K562 (cell line): Measurements from ENCODE around the gene ANKS3. TPM values are rescaled to one million over a fixed set of nuclear protein-coding genes. Genes with fewer than 3 reads are reported as not detected.

ENCODE experiments used
- ATAC-seq: fragments of 200-7000 bp; cut with Tn5 transposase; 3 replicates; pipeline ENCODE4 v1.9.1; 2020; ENCODE audit warnings: moderate library complexity
- BruUV-seq: library from RNA; stranded (reverse); fragments of 400-500 nt; replicated peaks from 2 replicates; lab custom pipeline; 2021; lab: Mats Ljungman, UMichigan
- CTCF ChIA-PET: fragments of 300-600 bp; formaldehyde crosslinking; extraction: SDS; loops from one replicate; lab custom pipeline; 2021; ENCODE audit warnings: low intra/inter-chr PET ratio; lab: Yijun Ruan, JAX
- POLR2A ChIA-PET: fragments of 300-600, 350-650 bp; sonication (Branson Sonifier 250); formaldehyde crosslinking; extraction: SDS; loops from one replicate; lab custom pipeline; 2021; ENCODE audit warnings: antibody characterized with exemption, inconsistent platforms; lab: Yijun Ruan, JAX
- DNase-seq, 4 experiments: peaks; one replicate each; pipeline versions ENCODE4 v3.0.0 to v3.0.0-alpha.2; 2011 to 2018; ENCODE audit warnings: low spot score in 3 of 4, mixed read lengths in 3 of 4; ENCODE audit errors: extremely low read depth in 1 of 4
- FAIRE-seq: peaks from 2 replicates; lab custom pipeline; 2011; peaks lifted over from hg19 to GRCh38; lab: Jason Lieb, UNC
- H2AFZ ChIP-seq: 2 replicates; pipeline ENCODE4 v1.6.0; 2011; ENCODE audit warnings: low read depth, low read length, control low read depth, inconsistent platforms
- H3K27ac ChIP-seq: fragments of 200-600 bp; 3 replicates; pipeline ENCODE4 v1.8.0; 2011; ENCODE audit warnings: low read depth, mild to moderate bottlenecking, control low read depth, inconsistent platforms, low read length, moderate library complexity, mixed read lengths; ENCODE audit errors: extremely low read depth
- H3K27me3 ChIP-seq, 2 experiments: fragments of 300-600 bp in 1 of 2; 2 replicates in 1 of 2; 3 replicates in 1 of 2; pipeline versions ENCODE4 v1.6.0 to v1.8.0; 2011; ENCODE audit warnings: inconsistent platforms in 2 of 2, low read length in 2 of 2, mild to moderate bottlenecking in 1 of 2, mixed read lengths in 1 of 2, moderate library complexity in 1 of 2; ENCODE audit not compliant: control insufficient read depth in 2 of 2, insufficient read depth in 2 of 2
- H3K36me3 ChIP-seq: fragments of 300-600 bp; 3 replicates; pipeline ENCODE4 v1.8.0; 2011; ENCODE audit warnings: mild to moderate bottlenecking, low read length, inconsistent platforms; ENCODE audit not compliant: control insufficient read depth, insufficient read depth
- H3K4me1 ChIP-seq, 2 experiments: fragments of 200-600 bp in 1 of 2; replicated peaks in 1 of 2; 2 replicates in 1 of 2; 3 replicates in 1 of 2; pipeline versions ENCODE4 v1.5.1 to v1.8.0; 2011; ENCODE audit warnings: inconsistent platforms in 2 of 2, low read length in 2 of 2, mild to moderate bottlenecking in 1 of 2, mixed read lengths in 1 of 2, moderate library complexity in 1 of 2; ENCODE audit not compliant: control insufficient read depth in 2 of 2, insufficient read depth in 2 of 2
- H3K4me2 ChIP-seq: 2 replicates; pipeline ENCODE4 v1.6.1; 2011; ENCODE audit warnings: low read length, control low read depth, inconsistent platforms, mixed read lengths; ENCODE audit not compliant: insufficient read depth
- H3K4me3 ChIP-seq: fragments of 200-600 bp; sonication (generic), shearing (Covaris generic); 2 replicates; pipeline ENCODE4 v1.5.1; 2016; ENCODE audit warnings: control low read depth, inconsistent platforms
- H3K79me2 ChIP-seq: fragments of 200-600 bp; 3 replicates; pipeline ENCODE4 v1.8.0; 2011; ENCODE audit warnings: low read length, inconsistent platforms; ENCODE audit not compliant: control insufficient read depth, insufficient read depth
- H3K9ac ChIP-seq, 2 experiments: 2 replicates each; pipeline versions ENCODE4 v1.6.0 to v1.6.1; 2011; ENCODE audit warnings: low read depth in 2 of 2, low read length in 2 of 2, control low read depth in 1 of 2, inconsistent platforms in 1 of 2, mild to moderate bottlenecking in 1 of 2, mixed read lengths in 1 of 2; ENCODE audit not compliant: insufficient read depth in 1 of 2
- H3K9me1 ChIP-seq: one replicate; pipeline ENCODE4 v1.6.0; 2011; ENCODE audit warnings: inconsistent platforms, mild to moderate bottlenecking, low read length, moderate library complexity; ENCODE audit not compliant: control insufficient read depth, insufficient read depth
- H3K9me3 ChIP-seq: replicated peaks from 2 replicates; pipeline ENCODE4 v1.5.1; 2011; ENCODE audit warnings: low read depth, low read length, inconsistent platforms; ENCODE audit not compliant: control insufficient read depth, insufficient read depth
- H4K20me1 ChIP-seq: replicated peaks from 2 replicates; pipeline ENCODE4 v1.6.1; 2011; ENCODE audit warnings: low read length, inconsistent platforms, mixed read lengths; ENCODE audit not compliant: control insufficient read depth, insufficient read depth
- GABPA ChIP-seq: fragments of 200-800 bp; sonication (Bioruptor generic); conservative IDR thresholded peaks from 2 replicates; pipeline ENCODE4 v1.6.1; 2016; ENCODE audit warnings: low read depth, missing genetic modification characterization, missing compliant biosample characterization
- POLR2G ChIP-seq: fragments of 200-400 bp; formaldehyde crosslinking; IDR thresholded peaks from 2 replicates; pipeline ENCODE4 v1.6.1; 2017; ENCODE audit warnings: low read depth, mild to moderate bottlenecking, antibody characterized with exemption, low read length, moderate library complexity
- RBFOX2 ChIP-seq: fragments of 200-400 bp; formaldehyde crosslinking; IDR thresholded peaks from 2 replicates; pipeline ENCODE4 v1.6.1; 2017; ENCODE audit warnings: low read depth, mild to moderate bottlenecking, low read length, moderate library complexity
- WGBS: fragments of 100-300 bp; shearing (Covaris generic); methylation state at CpG from one replicate; pipeline ENCODE4 v1.1.6; 2016; ENCODE audit warnings: low coverage, mixed read lengths; ENCODE audit not compliant: insufficient coverage; ENCODE audit errors: missing lambda C conversion rate; 5-methylcytosine and 5-hydroxymethylcytosine counted together
- in situ Hi-C: fragments of 300-500 bp; cut with MboI; formaldehyde crosslinking; loops from 4 replicates; pipeline ENCODE4 v1.15.0; 2018; ENCODE audit warnings: inconsistent platforms, mixed read lengths
- intact Hi-C: fragments of 100-400 bp; cut with micrococcal nuclease; formaldehyde crosslinking; loops from 2 replicates; pipeline ENCODE4 v1.14.2; 2022
- polyA plus RNA-seq, 8 experiments: library from polyadenylated mRNA; depleted of rRNA in 4 of 8; stranded (reverse) in 5 of 8; unstranded in 3 of 8; fragments of >200 nt; fragmentation: Nextera tagmentation in 2 of 8; fragmentation: Illumina TruSeq in 1 of 8; extraction: Ambion mirVana in 2 of 8; extraction: Trizol in 1 of 8; gene quantifications; 2 replicates each; pipeline versions ENCODE4 v1.2.1 to v1.2.3, GENCODE V29; 2011 to 2014; ENCODE audit warnings: inconsistent platforms in 1 of 8, missing spikeins in 1 of 8
- total RNA-seq, 7 experiments: library from RNA; depleted of rRNA in 6 of 7; stranded (reverse); fragments of >200 nt in 6 of 7; fragmentation: Illumina TruSeq in 2 of 7; extraction: Trizol in 2 of 7; gene quantifications; 2 replicates each; pipeline versions ENCODE4 v1.2.1 to v1.2.3, GENCODE V29; 2011 to 2021; ENCODE audit warnings: low replicate concordance in 1 of 7

Gene ANKS3
- total and polyA plus RNA-seq, 9 of the 15 experiments (the other 6 are each of a cell fraction or from before 2014, with no cell fraction given): 0.43 to 25.7 (median 14.8) TPM

DNA sequence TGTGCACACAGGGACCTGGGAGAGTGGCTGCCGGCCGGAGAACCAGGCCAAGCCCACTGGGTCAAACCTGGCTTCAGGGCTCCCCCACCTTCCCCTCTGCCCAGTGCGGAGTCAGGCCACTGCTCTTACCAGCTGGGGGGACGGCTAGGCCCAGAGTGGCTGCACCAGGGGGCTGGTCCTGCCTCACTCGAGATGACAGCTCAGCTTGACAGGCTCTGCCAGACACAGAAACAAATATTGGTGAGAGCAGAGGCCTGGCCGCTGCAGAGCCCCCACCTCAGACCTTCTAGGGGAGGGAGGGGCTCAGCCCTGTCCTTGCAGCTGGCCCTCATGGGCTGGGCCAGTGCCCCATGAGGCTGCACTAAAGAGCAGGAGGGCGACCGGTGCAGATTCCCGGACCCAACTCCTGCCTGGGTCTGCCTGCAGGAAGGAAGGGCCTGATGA, 36.2 kb downstream of the ANKS3 start:
- no peak overlapping the region for H2AFZ ChIP-seq
- no peaks in the 10 kb centered on the region for H3K27me3 ChIP-seq
- H3K79me2 ChIP-seq: peaks cover 12% of the 10 kb centered on the region
- H3K9me3 ChIP-seq: no peaks in the 10 kb centered on the region
- FAIRE-seq (no peak), ATAC-seq (no peak), DNase-seq (no peak)
- ChIA-PET CTCF (no interaction called here), POLR2A (no interaction called here)
- no peak overlapping the region for H3K27ac ChIP-seq
- TF ChIP-seq POLR2G (peak; percentile 12), RBFOX2 (0 out of 2 replicates have a peak, but pooled peaks have one; percentile 1), GABPA (tag) (no peak)
- H4K20me1 ChIP-seq: peaks cover 8% of the 10 kb centered on the region; the same call in 1 of the 2 replicates
- H3K4me1 ChIP-seq: peaks cover 3 to 57% of the 10 kb centered on the region in 2 experiments; a peak in 3 of 5 replicates
- no peak overlapping the region for H3K4me3 ChIP-seq
- intact Hi-C loops: no loop called here
- no peak overlapping the region for H3K4me2 ChIP-seq
- peaks cover 81% of the 10 kb centered on the region; the same call in 2 of the 3 replicates for H3K36me3 ChIP-seq
- peak overlapping the region in 1 of 2 experiments; percentile 14; a peak in 1 of 4 replicates for H3K9ac ChIP-seq
- peaks cover 3% of the 10 kb centered on the region for H3K9me1 ChIP-seq
- in situ Hi-C loops: no loop called here
- no TSS peak for BruUV-seq
- WGBS: 82% methylated on average over 7 of the region's 9 CpGs
